Gastrocnemius medialis (tissue), 4 donors: ENCODE measurements around the gene MTNR1B.

Source experiments
- CTCF ChIP-seq, 5 experiments: fragments of 450-650 bp in 3 of 5; fragments of 200-600 bp in 2 of 5; sonication (generic) in 2 of 5; IDR thresholded peaks in 4 of 5; conservative IDR thresholded peaks in 1 of 5; 1 replicate in 4 of 5; 2 replicates in 1 of 5; pipeline ENCODE4 v1.5.1; 2016 to 2019; ENCODE audit warnings: antibody characterized with exemption in 5 of 5, mild to moderate bottlenecking in 3 of 5, moderate library complexity in 3 of 5
- POLR2A ChIP-seq, 2 donors: fragments of 450-650 bp; IDR thresholded peaks; one replicate each; pipeline ENCODE4 v1.6.1; 2017; ENCODE audit warnings: antibody characterized with exemption in 2 of 2, mild to moderate bottlenecking in 2 of 2, moderate library complexity in 2 of 2

- TF ChIP-seq CTCF (IDR thresholded peaks at IDR 0.05 in 4 of 5, conservative IDR thresholded peaks at IDR 0.05 in 1 of 5) (no peak), POLR2A (IDR thresholded peaks at IDR 0.05) (no peak)
Observed at GRCh38 chr11:92922731-92923130, 46.7 kb upstream of the MTNR1B start.
